Activated CD4-positive, alpha-beta T cell treated with anti-CD3 and anti-CD28 coated beads, Interleukin-2, amount 50 U/mL, for 16 hours (primary cell): ENCODE results near the gene PSD.

Experiments
- DNase-seq: peaks from one replicate; pipeline ENCODE4 v3.0.0-alpha.2; 2020

Gene PSD

GRCh38 chr10:102419269-102420180 is 940 bp upstream of the PSD start:
- peak; percentile 64 for DNase-seq

DNA sequence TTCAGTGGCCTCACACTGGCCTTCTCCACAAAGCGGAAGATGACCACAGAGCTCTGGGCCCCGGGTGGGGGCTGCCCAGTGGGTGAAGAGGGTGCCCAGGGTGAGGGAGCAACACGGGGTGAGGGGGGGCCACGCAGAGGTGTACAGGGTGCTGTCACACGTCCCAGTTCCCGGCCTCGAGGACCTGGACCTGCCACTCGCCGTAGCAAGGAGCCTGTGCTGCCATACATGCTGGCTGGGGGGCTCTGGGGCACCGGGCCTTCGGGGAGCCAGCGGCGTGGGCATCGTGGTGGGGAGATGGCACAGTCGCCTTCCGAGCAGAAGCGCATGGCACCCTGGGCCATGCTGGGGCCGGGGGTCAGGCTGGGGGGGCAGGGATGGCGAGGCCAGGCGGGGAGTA is 1.9 kb downstream of the PSD start:
- DNase-seq: no peak

DNA sequence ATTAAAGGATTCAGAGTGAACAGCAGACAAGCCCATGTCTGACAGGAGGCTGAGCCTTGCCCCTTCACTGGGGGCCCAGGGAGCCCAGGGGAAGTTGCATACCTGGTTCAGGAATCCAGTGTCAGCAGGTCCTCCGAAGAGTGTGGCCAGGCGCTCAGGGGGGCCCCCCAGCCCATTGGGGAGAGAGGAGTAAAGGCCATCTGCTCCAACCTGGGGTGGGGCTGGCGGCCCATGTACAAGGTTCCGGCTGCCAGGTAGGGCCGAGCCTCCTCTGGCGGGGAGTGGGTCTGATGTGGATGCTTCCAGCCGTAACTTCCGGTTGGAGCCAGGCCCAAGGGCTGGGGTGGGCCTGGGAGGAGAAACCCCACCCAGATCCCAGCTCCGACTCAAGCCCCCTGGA is 2.3 kb downstream of the PSD start:
- DNase-seq: no peak

- DNase-seq: no peak
These were observed 3.8 kb downstream of the PSD start for GRCh38 chr10:102414749-102415148.

GRCh38 chr10:102413806-102414561 is 4.6 kb downstream of the PSD start:
- DNase-seq: no peak

GRCh38 chr10:102413053-102413705 is 5.4 kb downstream of the PSD start:
- no peak for DNase-seq

DNA sequence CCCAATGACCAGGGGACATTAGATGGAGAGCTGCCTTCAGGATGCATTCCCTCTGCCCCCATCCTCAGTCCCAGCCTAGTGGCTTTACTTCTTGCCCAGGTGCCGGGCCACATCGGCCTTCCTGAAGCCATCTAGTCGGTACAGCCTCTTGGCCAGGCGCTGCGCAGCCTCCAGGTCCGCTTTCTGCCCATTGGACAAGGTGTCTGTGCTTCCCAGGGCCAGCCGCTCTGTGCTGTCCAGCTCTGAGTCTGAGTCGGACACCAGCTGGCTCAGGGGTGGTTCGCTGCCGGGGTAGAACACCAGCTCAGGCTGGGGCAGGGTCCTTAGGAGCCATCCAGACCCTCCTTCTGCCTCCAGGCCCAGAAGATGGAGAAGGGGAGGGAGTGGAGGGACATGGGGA is 6.3 kb downstream of the PSD start:
- DNase-seq: no peak

DNA sequence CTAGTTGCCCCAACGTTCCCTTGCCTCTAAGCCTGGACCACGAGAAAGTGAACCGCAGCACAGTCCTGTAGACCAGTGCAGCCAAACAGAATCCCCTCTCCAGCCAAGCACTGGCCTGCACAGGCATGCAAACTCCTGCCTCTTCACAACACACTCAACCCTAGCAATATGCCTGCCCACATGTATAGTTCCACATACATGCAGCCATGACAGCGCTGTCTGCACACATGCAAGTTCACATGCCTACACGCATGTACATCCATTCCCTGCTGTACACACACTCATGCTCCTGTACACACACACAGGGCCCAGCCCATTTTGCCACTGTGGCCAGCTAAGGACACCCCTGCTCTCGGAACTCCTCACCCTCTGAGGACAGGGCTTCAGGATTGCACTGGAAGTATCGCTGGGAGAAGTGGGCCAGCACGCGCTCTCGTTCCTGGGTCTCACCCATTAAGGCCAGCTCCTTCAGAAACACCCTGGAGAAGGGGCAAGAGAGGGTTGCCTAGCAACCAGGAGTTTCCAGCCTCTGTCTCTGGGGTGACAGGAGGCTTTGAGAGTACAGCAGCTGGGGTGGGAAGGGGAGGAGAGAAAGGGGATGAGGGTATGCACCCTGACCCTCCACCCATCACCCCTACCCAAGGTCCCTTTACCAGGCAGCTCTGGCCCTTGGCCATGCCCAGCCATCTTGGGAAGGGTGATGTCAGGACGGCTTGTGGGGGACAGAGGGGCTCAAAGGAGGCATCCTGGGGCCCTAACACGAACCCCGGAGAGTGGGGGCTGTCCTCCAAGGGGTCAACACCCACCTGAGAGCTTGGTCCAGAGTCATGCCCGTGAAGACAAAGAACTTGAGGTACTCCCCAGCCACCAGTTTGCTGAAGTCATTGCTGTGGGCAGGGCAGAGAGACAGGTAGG is 7.0 kb downstream of the PSD start:
- DNase-seq: no peak

- peak; percentile 43 for DNase-seq
These were observed 8.0 kb downstream of the PSD start for GRCh38 chr10:102410429-102411073.

DNA sequence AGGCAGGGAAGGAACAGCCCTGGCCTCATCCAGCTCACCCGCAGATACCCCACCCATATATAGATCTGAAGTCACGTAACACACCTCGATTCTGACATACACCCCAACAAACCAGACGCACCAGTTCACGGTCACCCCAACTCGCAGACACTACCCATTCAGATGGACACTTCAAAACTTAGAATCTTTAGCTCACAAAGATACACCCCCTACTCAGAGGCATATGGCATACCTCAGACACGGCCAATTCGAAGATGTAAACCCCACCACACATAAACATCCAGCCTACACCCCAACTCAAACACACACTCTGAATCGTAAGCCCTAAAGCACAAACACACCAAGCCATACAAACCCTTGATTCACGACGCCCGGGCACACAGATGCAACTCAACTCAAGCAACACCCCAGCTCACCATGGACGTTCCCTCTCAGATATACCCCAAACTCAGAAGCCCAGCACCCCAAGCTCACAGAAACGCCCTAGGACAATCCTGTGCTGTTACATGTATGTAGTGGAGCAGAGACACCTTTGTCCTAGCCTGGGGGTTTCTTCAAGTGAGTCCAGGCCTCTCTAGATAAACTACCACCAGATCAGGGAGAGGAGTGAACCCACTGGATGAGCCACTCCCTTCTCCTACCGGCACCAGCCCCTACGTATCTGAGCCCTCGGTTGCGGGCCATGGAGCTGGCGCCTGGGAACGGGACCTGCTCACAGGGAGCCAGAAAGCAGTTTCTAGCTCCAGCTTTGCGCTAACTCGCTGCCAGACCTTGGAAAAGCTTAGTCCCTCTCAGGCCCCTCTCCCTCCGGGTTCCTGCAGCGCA is 8.8 kb downstream of the PSD start:
- no peak for DNase-seq

DNA sequence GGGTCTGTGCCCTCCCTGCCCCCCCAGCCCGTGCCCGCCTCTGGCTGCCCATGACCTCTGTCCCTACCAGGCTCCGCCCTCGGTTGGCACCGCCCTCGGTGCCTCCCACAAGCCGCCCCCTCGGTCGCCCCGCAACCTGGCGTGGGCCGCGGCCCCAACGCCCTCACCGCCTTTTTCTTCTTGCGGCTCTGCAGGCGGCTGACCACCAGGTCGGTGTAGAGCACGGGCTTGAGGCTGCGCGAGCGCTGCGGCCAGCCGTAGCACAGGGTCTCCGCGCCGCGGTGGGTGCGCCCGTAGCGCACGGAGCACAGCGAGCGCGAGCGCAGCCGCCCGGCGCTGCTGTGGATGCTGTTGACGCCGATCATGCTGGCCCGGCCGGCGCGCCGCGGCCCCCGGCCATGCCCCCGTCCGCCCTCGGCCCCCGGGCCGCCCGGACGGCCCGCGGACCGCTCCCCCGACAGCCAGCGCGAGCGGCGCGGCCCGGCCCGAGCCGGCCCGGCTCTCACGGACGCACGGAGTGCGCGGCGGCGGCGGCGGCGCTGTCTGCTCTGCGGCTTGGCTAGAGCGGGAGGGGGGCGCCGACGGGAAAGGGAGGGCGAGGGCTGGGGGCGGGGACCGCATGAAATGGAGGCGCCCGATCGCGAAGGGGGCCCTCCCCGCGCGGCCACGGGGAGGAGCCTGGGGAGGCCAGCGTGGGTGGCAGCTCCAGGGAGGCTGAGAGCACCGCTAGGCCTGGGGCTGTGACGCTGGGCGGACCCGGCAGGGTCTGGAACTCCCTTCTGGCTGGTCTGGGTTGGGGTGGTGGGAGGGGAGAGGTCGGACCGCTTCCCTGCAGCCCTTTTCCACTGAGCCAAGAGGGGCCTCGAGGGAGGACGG is 9.6 kb downstream of the PSD start:
- peak; percentile 50 for DNase-seq

DNA sequence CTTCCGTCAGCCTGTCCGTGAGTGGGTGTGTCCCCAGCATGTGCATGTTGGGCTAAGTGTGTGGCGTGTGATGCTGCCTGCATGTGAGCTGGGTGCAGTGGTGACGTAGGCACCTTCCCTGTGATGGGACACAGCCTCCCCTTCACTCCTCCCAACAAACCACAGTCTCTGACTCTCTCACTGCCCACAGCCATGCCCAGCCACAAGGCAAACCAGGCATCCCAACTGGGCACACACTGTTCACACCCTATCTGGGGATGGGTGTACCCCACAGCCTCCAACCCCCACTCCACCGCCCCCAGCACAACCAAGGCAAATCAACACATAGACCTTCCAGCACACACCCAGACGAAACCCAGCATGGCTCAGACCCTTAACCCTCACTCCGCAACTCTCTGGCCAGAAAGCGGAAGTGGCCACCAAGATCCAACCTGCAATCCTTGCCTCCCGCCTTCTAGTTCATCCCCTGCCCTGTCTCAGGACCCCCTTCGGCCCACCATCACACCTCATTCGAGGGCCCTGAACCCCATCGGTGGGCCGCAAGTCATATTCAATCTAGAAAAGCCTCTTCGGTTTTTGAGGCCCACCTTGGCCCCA is 10.4 kb downstream of the PSD start:
- no peak for DNase-seq

DNA sequence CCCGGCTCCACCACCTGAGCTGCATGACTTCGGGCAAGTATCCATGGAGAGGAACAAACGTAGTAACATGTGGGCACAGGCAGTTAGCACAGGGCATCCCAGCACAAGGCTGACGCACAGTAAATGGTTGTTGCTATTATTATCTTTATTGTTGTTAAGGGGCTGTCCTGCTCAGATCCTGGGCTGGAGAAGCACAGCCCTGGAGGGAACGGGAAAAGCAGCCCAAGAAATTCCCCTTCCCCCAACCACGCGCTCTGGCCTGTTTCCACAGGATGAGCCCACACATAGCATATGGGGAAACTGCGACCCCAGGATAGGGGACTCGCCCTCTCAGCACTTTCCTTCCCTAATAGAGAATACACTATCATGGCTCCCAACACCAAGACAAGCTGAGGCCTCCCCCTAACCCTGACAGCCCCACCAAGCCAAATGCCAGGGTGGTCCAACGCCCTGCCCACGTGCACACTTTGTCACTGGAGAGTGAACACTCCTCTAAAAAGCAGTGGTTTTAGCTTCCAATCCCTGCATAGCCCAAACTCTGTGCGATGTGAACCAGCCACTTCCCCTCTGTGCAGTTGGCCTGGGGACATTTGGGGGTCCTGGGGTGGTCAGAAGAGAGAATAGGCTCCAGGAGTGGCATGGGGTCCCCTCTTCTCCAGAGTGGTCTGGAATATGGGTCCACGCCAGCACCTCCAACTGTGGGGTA is 11.0 kb downstream of the PSD start:
- no peak for DNase-seq

- DNase-seq: no peak
These were observed 11.8 kb downstream of the PSD start for GRCh38 chr10:102406815-102407214.

DNA sequence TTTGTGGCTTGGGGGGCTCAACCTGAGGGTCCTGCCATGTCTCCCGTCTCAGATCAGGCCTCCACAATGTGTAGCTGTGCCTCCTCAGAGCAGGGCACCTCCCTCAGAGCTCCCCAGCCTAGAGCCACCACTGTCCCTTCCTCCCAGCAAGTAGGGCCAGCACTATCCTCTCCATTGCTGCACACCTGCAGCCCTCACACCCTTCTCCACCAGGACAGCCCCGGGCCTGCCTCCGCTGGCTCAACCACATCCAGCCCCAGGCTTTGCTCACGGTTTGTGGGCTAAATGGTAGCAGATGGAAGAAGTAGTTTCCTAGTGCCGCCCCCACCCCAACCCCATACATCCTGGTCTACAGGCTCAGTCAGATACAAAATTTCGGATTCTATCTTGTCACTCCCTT is 13.0 kb downstream of the PSD start:
- no peak for DNase-seq

- DNase-seq: no peak
These were observed 13.4 kb downstream of the PSD start for GRCh38 chr10:102405108-102405571.

GRCh38 chr10:102404361-102405107 is 14.1 kb downstream of the PSD start:
- no peak for DNase-seq

- no peak for DNase-seq
These were observed 15.5 kb downstream of the PSD start for GRCh38 chr10:102403115-102403514.
